Lower leg skin (tissue), 4 donors: ENCODE results near the gene UBAC2. TPM values are rescaled to one million over a fixed set of nuclear protein-coding genes. Genes with fewer than 3 reads are reported as not detected.
"Not testable (repeated sequence)": the region's sequence is repeated elsewhere in the genome, so short reads cannot be mapped to it uniquely, and the experiment has no call there.

Experiments used
- DNase-seq, 2 donors: peaks; one replicate each; pipeline ENCODE4 v3.0.0-alpha.2; 2019; ENCODE audit warnings: low spot score in 2 of 2
- H3K4me3 ChIP-seq: fragments of 200-600 bp; sonication (generic); 2 replicates; pipeline ENCODE4 v1.5.1; 2017; ENCODE audit warnings: mild to moderate bottlenecking, low read depth; ENCODE audit not compliant: poor library complexity, severe bottlenecking
- CTCF ChIP-seq, 3 donors: fragments of 450-650 bp; IDR thresholded peaks; one replicate each; pipeline ENCODE4 v1.5.1; 2016; ENCODE audit warnings: antibody characterized with exemption in 3 of 3, mild to moderate bottlenecking in 3 of 3, moderate library complexity in 2 of 3
- POLR2A ChIP-seq, 2 donors: fragments of 450-650 bp; IDR thresholded peaks; one replicate each; pipeline ENCODE4 v1.6.1; 2016 to 2017; ENCODE audit warnings: antibody characterized with exemption in 2 of 2, mild to moderate bottlenecking in 1 of 2, moderate library complexity in 1 of 2
- WGBS, 2 donors: methylation state at CpG; one replicate each; pipeline ENCODE4 v1.1.5; 2018; 5-methylcytosine and 5-hydroxymethylcytosine counted together
- intact Hi-C: fragments of 100-400 bp; cut with DNase I; formaldehyde crosslinking; loops from one replicate; pipeline ENCODE4 v1.15.0; 2023; ENCODE audit warnings: low total_unique reads
- total RNA-seq, 4 donors: library from RNA; depleted of rRNA; stranded (reverse); fragments of >200 nt; gene quantifications; one replicate each; pipeline ENCODE4 v1.1.0, GENCODE V29; 2016

The UBAC2 gene
- total RNA-seq, 4 donors from 2014 or later: 94.8 to 125 (median 106) TPM

GRCh38 chr13:99385940-99386339 lies 185.3 kb downstream of the UBAC2 start:
- DNase-seq: peak; percentile 12 to 68
- TF ChIP-seq POLR2A (IDR thresholded peaks at IDR 0.05) (no peak), CTCF (IDR thresholded peaks at IDR 0.05) (no peak)
- intact Hi-C loops: no loop called here
- no peak overlapping the region for H3K4me3 ChIP-seq
- 78 to 94% methylated on average over 5 to 6 of the region's 6 CpGs for WGBS, 2 donors

GRCh38 chr13:99386495-99386894 lies 185.8 kb downstream of the UBAC2 start:
- WGBS, 2 donors: 81% methylated on average over 10 of the region's 10 CpGs
- intact Hi-C loops: no loop called here
- DNase-seq: peak; percentile 14 to 74
- H3K4me3 ChIP-seq: no peak overlapping the region
- TF ChIP-seq POLR2A (IDR thresholded peaks at IDR 0.05) (no peak), CTCF (IDR thresholded peaks at IDR 0.05) (no peak)

GRCh38 chr13:99386911-99387788 lies 186.5 kb downstream of the UBAC2 start:
- no peak overlapping the region for H3K4me3 ChIP-seq
- DNase-seq: peak; percentile 14 to 91
- intact Hi-C loops: no loop called here
- TF ChIP-seq CTCF (IDR thresholded peaks at IDR 0.05) (no peak), POLR2A (IDR thresholded peaks at IDR 0.05) (no peak)
- WGBS, 2 donors: 74% methylated on average over 12 of the region's 12 CpGs

- peak in 1 of 2 donors; percentile 83 for DNase-seq
- 94 to 96% methylated on average over 14 of the region's 14 CpGs for WGBS, 2 donors
- TF ChIP-seq POLR2A (IDR thresholded peaks at IDR 0.05): no peak
- no peak for TF ChIP-seq CTCF (IDR thresholded peaks at IDR 0.05)
- H3K4me3 ChIP-seq: no peak overlapping the region
- intact Hi-C loops: no loop called here
Measured at GRCh38 chr13:99388334-99388923, 187.8 kb downstream of the UBAC2 start.

- WGBS, 2 donors: 88 to 91% methylated on average over 6 of the region's 6 CpGs
- DNase-seq: peak in 1 of 2 donors; percentile 79
- intact Hi-C loops: not testable (repeated sequence)
Measured at GRCh38 chr13:99389094-99389493, 188.4 kb downstream of the UBAC2 start.

GRCh38 chr13:99389520-99390304 lies 189.1 kb downstream of the UBAC2 start:
- WGBS, 2 donors: 93 to 94% methylated on average over 19 of the region's 19 CpGs
- no peak overlapping the region for H3K4me3 ChIP-seq
- no peak for TF ChIP-seq POLR2A (IDR thresholded peaks at IDR 0.05)
- no peak for TF ChIP-seq CTCF (IDR thresholded peaks at IDR 0.05)
- peak in 1 of 2 donors; percentile 85 for DNase-seq
- intact Hi-C loops: no loop called here

More at GRCh38 chr13:99389094-99389493, 188.4 kb downstream of the UBAC2 start:
- not testable (repeated sequence) for H3K4me3 ChIP-seq
